RWPE2 (cell line): ENCODE measurements around the gene MFGE8.

Experiments used
- ATAC-seq: fragments of 200-7000 bp; cut with Tn5 transposase; 3 replicates; pipeline ENCODE4 v1.9.1; 2021; ENCODE audit warnings: low read depth
- DNase-seq: peaks from one replicate; pipeline ENCODE4 v3.0.0-alpha.2; 2020; ENCODE audit warnings: low spot score
- H3K27ac ChIP-seq: fragments of 450-650 bp; 2 replicates; pipeline ENCODE4 v1.5.1; 2017; ENCODE audit warnings: mild to moderate bottlenecking; ENCODE audit not compliant: poor library complexity, severe bottlenecking
- H3K27me3 ChIP-seq: fragments of 250-450 bp; sonication (Bioruptor Pico); 2 replicates; pipeline ENCODE4 v1.5.1; 2021; ENCODE audit warnings: mild to moderate bottlenecking, moderate library complexity; ENCODE audit not compliant: insufficient read depth, poor library complexity, severe bottlenecking
- H3K36me3 ChIP-seq: fragments of 250-450 bp; sonication (Bioruptor Pico); 2 replicates; pipeline ENCODE4 v1.5.1; 2020; ENCODE audit warnings: low read depth, mild to moderate bottlenecking, moderate library complexity
- H3K4me1 ChIP-seq: fragments of 250-450 bp; sonication (Bioruptor Pico); 2 replicates; pipeline ENCODE4 v1.5.1; 2021; ENCODE audit warnings: mild to moderate bottlenecking, moderate library complexity; ENCODE audit not compliant: insufficient read depth, poor library complexity, severe bottlenecking
- H3K4me3 ChIP-seq: fragments of 250-450 bp; sonication (Bioruptor Pico); 2 replicates; pipeline ENCODE4 v1.5.1; 2021; ENCODE audit warnings: mild to moderate bottlenecking, moderate library complexity; ENCODE audit not compliant: severe bottlenecking
- H3K9me3 ChIP-seq: fragments of 250-450 bp; sonication (Bioruptor Pico); 2 replicates; pipeline ENCODE4 v1.5.1; 2021; ENCODE audit warnings: mild to moderate bottlenecking, moderate library complexity; ENCODE audit not compliant: severe bottlenecking
- TF ChIP-seq, protein P1 (sequence below): fragments of 450-650 bp; IDR thresholded peaks from one replicate; pipeline ENCODE4 v1.5.1; 2017; ENCODE audit warnings: mild to moderate bottlenecking, moderate library complexity; ENCODE audit not compliant: poor library complexity, severe bottlenecking

Gene MFGE8

DNA sequence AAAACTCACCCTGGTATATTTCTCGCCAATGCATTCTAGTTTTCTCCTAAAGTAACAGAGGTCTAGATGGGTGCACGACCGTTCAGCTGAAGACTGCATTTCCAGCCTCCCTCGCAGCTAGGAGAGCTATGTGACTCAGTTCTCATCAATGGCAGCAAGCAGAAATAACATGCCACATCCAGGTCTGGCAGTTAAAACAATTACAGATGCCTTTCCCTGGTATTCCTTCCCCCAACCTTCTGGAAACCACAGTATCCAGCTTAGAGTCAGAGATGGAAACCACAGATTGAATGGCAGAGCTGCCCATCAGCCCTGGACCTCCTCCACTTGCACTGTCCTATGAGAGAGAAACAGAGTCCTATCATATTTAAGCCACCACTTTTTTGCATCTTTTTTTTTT, 22.7 kb downstream of the MFGE8 start:
- ATAC-seq, result no peak
- no peak overlapping the region for H3K27ac ChIP-seq
- H3K4me1 ChIP-seq, result no peaks in the 10 kb centered on the region
- H3K36me3 ChIP-seq, result no peaks in the 10 kb centered on the region
- H3K9me3 ChIP-seq, result no peaks in the 10 kb centered on the region
- H3K4me3 ChIP-seq, result no peak overlapping the region
- TF ChIP-seq, protein P1, sequence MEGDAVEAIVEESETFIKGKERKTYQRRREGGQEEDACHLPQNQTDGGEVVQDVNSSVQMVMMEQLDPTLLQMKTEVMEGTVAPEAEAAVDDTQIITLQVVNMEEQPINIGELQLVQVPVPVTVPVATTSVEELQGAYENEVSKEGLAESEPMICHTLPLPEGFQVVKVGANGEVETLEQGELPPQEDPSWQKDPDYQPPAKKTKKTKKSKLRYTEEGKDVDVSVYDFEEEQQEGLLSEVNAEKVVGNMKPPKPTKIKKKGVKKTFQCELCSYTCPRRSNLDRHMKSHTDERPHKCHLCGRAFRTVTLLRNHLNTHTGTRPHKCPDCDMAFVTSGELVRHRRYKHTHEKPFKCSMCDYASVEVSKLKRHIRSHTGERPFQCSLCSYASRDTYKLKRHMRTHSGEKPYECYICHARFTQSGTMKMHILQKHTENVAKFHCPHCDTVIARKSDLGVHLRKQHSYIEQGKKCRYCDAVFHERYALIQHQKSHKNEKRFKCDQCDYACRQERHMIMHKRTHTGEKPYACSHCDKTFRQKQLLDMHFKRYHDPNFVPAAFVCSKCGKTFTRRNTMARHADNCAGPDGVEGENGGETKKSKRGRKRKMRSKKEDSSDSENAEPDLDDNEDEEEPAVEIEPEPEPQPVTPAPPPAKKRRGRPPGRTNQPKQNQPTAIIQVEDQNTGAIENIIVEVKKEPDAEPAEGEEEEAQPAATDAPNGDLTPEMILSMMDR, result no peak
- no peak for DNase-seq
- H3K27me3 ChIP-seq, result no peaks in the 10 kb centered on the region

DNA sequence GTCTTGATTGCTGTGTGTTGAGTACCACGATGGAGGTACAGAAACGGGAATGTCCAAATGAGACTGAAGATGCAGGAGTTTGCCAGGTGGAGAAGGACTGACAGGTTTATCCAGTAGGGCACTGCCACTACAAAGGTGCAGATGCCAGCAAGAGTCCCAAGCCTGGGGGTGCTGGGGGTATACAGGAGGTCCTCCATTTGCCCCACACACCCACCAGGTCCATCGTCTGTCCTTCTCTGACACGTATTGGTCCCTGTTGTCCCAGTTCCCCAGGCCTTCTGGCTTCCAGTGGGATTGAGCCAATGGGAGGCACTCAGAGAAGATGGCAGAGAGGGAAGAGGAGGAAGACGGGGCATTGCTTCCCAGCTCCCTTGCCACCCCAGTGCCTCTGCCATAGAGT, 24.5 kb downstream of the MFGE8 start:
- DNase-seq (peak; percentile 58), ATAC-seq (no peak)
- no peak overlapping the region for H3K27ac ChIP-seq
- H3K4me3 ChIP-seq, result no peak overlapping the region
- no peaks in the 10 kb centered on the region for H3K4me1 ChIP-seq
- H3K36me3 ChIP-seq, result no peaks in the 10 kb centered on the region
- H3K27me3 ChIP-seq, result no peaks in the 10 kb centered on the region
- H3K9me3 ChIP-seq, result no peaks in the 10 kb centered on the region
- TF ChIP-seq, protein P1, result no peak

DNA sequence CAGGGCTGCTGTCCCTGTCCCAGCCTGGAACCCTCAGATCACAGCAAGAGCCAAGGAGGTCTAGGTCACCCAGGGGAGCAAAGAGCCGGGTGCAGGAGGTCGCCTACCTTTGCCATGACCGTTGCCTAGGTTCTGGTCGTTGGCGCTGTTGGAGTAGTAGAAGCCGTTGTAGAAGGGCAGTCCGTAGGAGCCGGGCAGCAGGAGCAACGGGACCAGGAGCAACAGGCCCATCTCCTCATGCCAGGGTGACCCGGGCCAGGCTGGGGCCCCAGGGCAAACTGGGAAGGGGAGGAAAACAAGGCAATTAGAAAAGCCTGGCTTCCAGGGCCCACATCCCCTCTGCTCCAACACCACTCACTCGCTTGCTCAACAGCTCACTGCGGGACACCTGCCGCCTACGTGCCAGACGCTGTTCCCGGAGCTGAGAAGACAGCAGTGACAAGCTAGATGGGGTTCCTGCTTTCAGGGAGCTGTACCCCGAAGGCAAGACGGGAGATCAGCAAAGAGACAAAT, 26.1 kb downstream of the MFGE8 start:
- H3K9me3 ChIP-seq, result no peaks in the 10 kb centered on the region
- H3K4me1 ChIP-seq, result no peaks in the 10 kb centered on the region
- H3K36me3 ChIP-seq, result no peaks in the 10 kb centered on the region
- no peak overlapping the region for H3K27ac ChIP-seq
- DNase-seq, result peak; percentile 66
- TF ChIP-seq, protein P1, result no peak
- no peak for ATAC-seq
- no peaks in the 10 kb centered on the region for H3K27me3 ChIP-seq
- no peak overlapping the region for H3K4me3 ChIP-seq

DNA sequence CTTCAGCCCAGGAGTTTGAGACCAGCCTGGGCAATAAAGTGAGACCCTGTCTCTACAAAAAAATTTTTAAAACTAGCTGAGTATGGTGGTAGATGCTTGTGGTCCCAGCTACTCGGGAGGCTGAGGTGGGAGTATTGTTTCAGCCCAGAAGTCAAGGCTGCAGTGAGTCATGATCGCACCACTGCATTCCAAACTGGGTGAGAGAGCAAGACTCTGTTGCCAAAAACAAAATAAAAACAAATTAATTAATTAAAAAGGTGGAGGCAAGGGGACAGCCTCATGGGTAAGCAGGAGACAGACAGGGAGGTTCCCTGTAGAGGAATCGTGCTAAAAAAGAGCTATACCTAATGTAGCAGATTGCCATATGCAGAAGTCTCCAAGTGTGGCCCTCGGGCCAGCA, 30.4 kb downstream of the MFGE8 start:
- Histone ChIP-seq H3K27me3 (no peaks in the 10 kb centered on the region), H3K36me3 (no peaks in the 10 kb centered on the region), H3K9me3 (no peaks in the 10 kb centered on the region), H3K4me3 (no peak overlapping the region), H3K4me1 (no peaks in the 10 kb centered on the region), H3K27ac (no peak overlapping the region)
- TF ChIP-seq, protein P1, result no peak
- DNase-seq (no peak), ATAC-seq (peak; percentile 20; the same call in 1 of the 3 replicates)

DNA sequence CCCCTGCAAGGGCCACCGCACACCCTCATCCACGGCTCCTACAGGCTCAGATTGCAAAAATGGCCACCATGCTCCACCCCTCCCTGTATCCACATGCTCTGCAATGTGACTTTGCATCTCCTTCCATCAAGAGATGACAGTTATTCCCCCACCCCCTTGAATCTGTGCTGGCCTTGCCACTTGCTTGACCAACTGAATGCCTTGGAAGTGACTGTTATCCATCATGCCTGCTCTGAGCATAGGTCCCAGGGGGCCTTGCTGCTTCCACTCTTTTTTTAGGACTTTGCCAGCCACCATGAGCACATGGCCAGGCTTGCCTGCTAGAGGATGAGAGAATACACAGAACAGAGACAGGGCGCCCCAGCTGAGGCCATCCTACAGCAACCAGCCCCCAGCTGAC, 31.4 kb downstream of the MFGE8 start:
- Histone ChIP-seq H3K9me3 (no peaks in the 10 kb centered on the region), H3K27ac (no peak overlapping the region), H3K4me3 (no peak overlapping the region), H3K27me3 (no peaks in the 10 kb centered on the region), H3K4me1 (no peaks in the 10 kb centered on the region), H3K36me3 (no peaks in the 10 kb centered on the region)
- TF ChIP-seq, protein P1, result no peak
- DNase-seq (no peak), ATAC-seq (no peak)
